ENCODE data around the gene TTC17. TPM values are rescaled to one million over a fixed set of nuclear protein-coding genes. Genes with fewer than 3 reads are reported as not detected.

The TTC17 gene
- total and polyA plus RNA-seq, 2 donors (not counting 1 experiment from before 2014, with no cell fraction given): 68.7 to 176 TPM

DNA sequence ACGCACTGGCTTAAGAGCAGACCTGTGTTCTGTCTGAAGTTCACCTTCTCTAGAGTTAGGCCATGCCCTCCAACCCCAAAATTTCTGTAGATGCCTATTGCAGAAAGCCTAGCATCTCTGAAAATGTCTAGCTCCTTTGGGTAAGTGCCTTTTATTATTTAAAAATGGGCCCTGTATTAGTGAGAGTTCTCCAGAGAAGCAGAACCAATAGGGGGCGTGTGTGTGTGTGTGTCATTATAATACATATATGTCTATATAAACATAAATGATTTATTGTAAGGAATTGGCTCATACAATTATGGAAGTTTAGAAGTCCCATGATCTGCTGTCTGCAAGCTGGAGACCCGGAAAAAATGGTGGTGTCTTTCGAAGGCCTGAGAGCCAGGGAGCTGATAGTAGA, 144.7 kb downstream of the TTC17 start:
- ATAC-seq (ENCODE audit: low read depth) (no peak), DNase-seq (no peak)
- no peak overlapping the region for H3K27ac Mint-ChIP-seq
- no peak for TF ChIP-seq EZH2 (IDR thresholded peaks at IDR 0.05; ENCODE audit: borderline replicate concordance, insufficient read depth, low read depth, low read length, poor library complexity, severe bottlenecking)
- TF ChIP-seq, protein P1, sequence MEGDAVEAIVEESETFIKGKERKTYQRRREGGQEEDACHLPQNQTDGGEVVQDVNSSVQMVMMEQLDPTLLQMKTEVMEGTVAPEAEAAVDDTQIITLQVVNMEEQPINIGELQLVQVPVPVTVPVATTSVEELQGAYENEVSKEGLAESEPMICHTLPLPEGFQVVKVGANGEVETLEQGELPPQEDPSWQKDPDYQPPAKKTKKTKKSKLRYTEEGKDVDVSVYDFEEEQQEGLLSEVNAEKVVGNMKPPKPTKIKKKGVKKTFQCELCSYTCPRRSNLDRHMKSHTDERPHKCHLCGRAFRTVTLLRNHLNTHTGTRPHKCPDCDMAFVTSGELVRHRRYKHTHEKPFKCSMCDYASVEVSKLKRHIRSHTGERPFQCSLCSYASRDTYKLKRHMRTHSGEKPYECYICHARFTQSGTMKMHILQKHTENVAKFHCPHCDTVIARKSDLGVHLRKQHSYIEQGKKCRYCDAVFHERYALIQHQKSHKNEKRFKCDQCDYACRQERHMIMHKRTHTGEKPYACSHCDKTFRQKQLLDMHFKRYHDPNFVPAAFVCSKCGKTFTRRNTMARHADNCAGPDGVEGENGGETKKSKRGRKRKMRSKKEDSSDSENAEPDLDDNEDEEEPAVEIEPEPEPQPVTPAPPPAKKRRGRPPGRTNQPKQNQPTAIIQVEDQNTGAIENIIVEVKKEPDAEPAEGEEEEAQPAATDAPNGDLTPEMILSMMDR (IDR thresholded peaks at IDR 0.05): no peak
- H3K4me3 Mint-ChIP-seq: no peak overlapping the region
- peaks cover 0 to 5% (median 1%) of the 10 kb centered on the region in 4 experiments for H3K27me3 ChIP-seq (replicated peaks in 1 of 4; ENCODE audit: control extremely low read depth in 1 of 4, control insufficient read depth in 3 of 4, insufficient read depth in 4 of 4, low read length in 3 of 4)
- CTCF ChIA-PET: interaction anchor here (0.5 to 2.8 kb wide), 2 partner anchors 170 to 348 kb away, joined by 3 to 13 read pairs; no protein-coding TSS in a partner anchor
- H3K9ac ChIP-seq (ENCODE audit: low read length): no peak overlapping the region
- H3K4me2 ChIP-seq (replicated peaks; ENCODE audit: low read depth, low read length, poor library complexity, severe bottlenecking): no peak overlapping the region
- POLR2A ChIA-PET: no interaction called here
- no peak overlapping the region for H3K27ac ChIP-seq (ENCODE audit: low read length in 2 of 2)
- no peaks in the 10 kb centered on the region for H3K9me3 ChIP-seq (ENCODE audit: control extremely low read depth in 1 of 3, control insufficient read depth in 2 of 3, insufficient read depth in 1 of 3, low read length in 2 of 3)
- H3K4me1 Mint-ChIP-seq: no peaks in the 10 kb centered on the region
- H3K27me3 Mint-ChIP-seq: peaks cover 16% of the 10 kb centered on the region
- H3K4me3 ChIP-seq (ENCODE audit: control extremely low read depth in 1 of 5, extremely low read depth in 1 of 5, insufficient read depth in 1 of 5, low read depth in 2 of 5, low read length in 4 of 5): no peak overlapping the region
- no peaks in the 10 kb centered on the region for H3K79me2 ChIP-seq (ENCODE audit: control insufficient read depth, insufficient read depth, low read length)
- intact Hi-C loops (cut with micrococcal nuclease): loop anchor here (10.0 kb wide), 1 partner anchor 351 kb away; no protein-coding TSS in a partner anchor
- H2AFZ ChIP-seq (ENCODE audit: insufficient read depth, low read depth, low read length, poor library complexity, severe bottlenecking): no peak overlapping the region
- no peaks in the 10 kb centered on the region for H3K36me3 ChIP-seq (replicated peaks in 1 of 2; ENCODE audit: control extremely low read depth in 1 of 2, control insufficient read depth in 1 of 2, extremely low read depth in 1 of 2, insufficient read depth in 2 of 2, low read length in 1 of 2)
- H3K4me1 ChIP-seq (ENCODE audit: control insufficient read depth in 2 of 2, insufficient read depth in 2 of 2, low read length in 2 of 2): no peaks in the 10 kb centered on the region
- 100% methylated on average over 3 of the region's 4 CpGs for whole genome bisulfite sequencing (ENCODE audit: insufficient coverage)
- H4K20me1 ChIP-seq (ENCODE audit: control insufficient read depth, insufficient read depth, low read length, poor library complexity, severe bottlenecking): no peaks in the 10 kb centered on the region
- peaks cover 3% of the 10 kb centered on the region for H3K9me3 Mint-ChIP-seq (ENCODE audit: insufficient read depth)

DNA sequence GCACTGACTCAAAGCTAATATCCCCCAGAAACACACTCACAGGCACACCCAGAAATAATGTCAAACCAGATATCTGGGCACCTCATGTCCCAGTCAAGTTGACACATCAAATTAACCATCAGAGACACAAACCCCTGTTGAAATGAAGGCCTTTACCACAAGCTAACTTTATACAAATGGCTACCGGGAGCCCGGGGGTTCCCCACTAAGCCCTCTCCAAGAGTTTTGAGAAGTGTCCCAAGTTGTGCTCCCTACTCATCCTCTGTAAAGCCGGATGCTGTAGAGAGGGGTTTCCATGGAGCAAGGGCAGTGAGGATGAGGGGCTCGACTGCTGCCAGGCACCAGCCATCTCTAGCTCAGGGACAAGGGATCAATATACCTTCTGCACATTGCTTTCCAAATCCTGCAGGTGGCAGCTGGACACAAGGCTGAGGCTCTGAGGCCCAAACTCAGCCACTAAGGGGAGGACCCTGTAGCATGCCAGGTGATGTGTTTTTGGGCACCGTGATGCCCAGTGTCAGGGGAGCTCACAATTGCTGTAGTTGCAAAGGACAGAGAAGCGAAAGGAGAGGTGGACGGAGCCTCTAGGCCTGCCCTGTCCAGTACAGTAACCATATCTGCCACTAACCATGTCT, 145.7 kb downstream of the TTC17 start:
- Mint-ChIP-seq H3K9me3 (ENCODE audit: insufficient read depth) (peaks cover 3% of the 10 kb centered on the region), H3K4me3 (no peak overlapping the region), H3K27ac (no peak overlapping the region), H3K27me3 (peaks cover 16% of the 10 kb centered on the region), H3K4me1 (no peaks in the 10 kb centered on the region)
- Histone ChIP-seq H3K27me3 (replicated peaks in 1 of 4; ENCODE audit: control extremely low read depth in 1 of 4, control insufficient read depth in 3 of 4, insufficient read depth in 4 of 4, low read length in 3 of 4) (peaks cover 0 to 5% (median 1%) of the 10 kb centered on the region in 4 experiments), H3K4me3 (ENCODE audit: control extremely low read depth in 1 of 5, extremely low read depth in 1 of 5, insufficient read depth in 1 of 5, low read depth in 2 of 5, low read length in 4 of 5) (no peak overlapping the region), H2AFZ (ENCODE audit: insufficient read depth, low read depth, low read length, poor library complexity, severe bottlenecking) (no peak overlapping the region), H3K9me3 (ENCODE audit: control extremely low read depth in 1 of 3, control insufficient read depth in 2 of 3, insufficient read depth in 1 of 3, low read length in 2 of 3) (no peaks in the 10 kb centered on the region), H4K20me1 (ENCODE audit: control insufficient read depth, insufficient read depth, low read length, poor library complexity, severe bottlenecking) (no peaks in the 10 kb centered on the region), H3K4me1 (ENCODE audit: control insufficient read depth in 2 of 2, insufficient read depth in 2 of 2, low read length in 2 of 2) (no peaks in the 10 kb centered on the region), H3K27ac (ENCODE audit: low read length in 2 of 2) (no peak overlapping the region), H3K79me2 (ENCODE audit: control insufficient read depth, insufficient read depth, low read length) (no peaks in the 10 kb centered on the region), H3K36me3 (replicated peaks in 1 of 2; ENCODE audit: control extremely low read depth in 1 of 2, control insufficient read depth in 1 of 2, extremely low read depth in 1 of 2, insufficient read depth in 2 of 2, low read length in 1 of 2) (no peaks in the 10 kb centered on the region), H3K4me2 (replicated peaks; ENCODE audit: low read depth, low read length, poor library complexity, severe bottlenecking) (no peak overlapping the region), H3K9ac (ENCODE audit: low read length) (no peak overlapping the region)
- ChIA-PET POLR2A (no interaction called here), CTCF (interaction anchor here (2.8 kb wide), 1 partner anchor 347 kb away, joined by 13 read pairs; no protein-coding TSS in a partner anchor)
- ATAC-seq (ENCODE audit: low read depth): no peak
- WGBS (ENCODE audit: insufficient coverage): 76% methylated on average over 4 of the region's 7 CpGs
- TF ChIP-seq, protein P1 (IDR thresholded peaks at IDR 0.05): no peak
- TF ChIP-seq EZH2 (IDR thresholded peaks at IDR 0.05; ENCODE audit: borderline replicate concordance, insufficient read depth, low read depth, low read length, poor library complexity, severe bottlenecking): no peak
- intact Hi-C loops (cut with micrococcal nuclease): loop anchor here (10.0 kb wide), 1 partner anchor 350 kb away; no protein-coding TSS in a partner anchor
- DNase-seq: no peak
